GM19328 (cell line): ENCODE results near the gene PSAPL1.

Source experiments
- ATAC-seq: cut with Tn5 transposase; IDR thresholded peaks from one replicate; pipeline ENCODE4 v1.9.1; 2021; ENCODE audit warnings: mild to moderate bottlenecking, moderate library complexity; ENCODE audit not compliant: unreplicated experiment

Gene PSAPL1

GRCh38 chr4:7434766-7435150 lies at the start of gene PSAPL1:
Gene PSAPL1 (minus strand): TSS chr4:7434930. CDS start chr4:7434879, 51 bp downstream.
- no peak for ATAC-seq

- ATAC-seq, result no peak
Observed at GRCh38 chr4:7481227-7481626, 46.5 kb upstream of the PSAPL1 start.

- no peak for ATAC-seq
Observed at GRCh38 chr4:7480423-7480822, 45.7 kb upstream of the PSAPL1 start.

GRCh38 chr4:7478665-7479064 lies 43.9 kb upstream of the PSAPL1 start:
- no peak for ATAC-seq

GRCh38 chr4:7477695-7478094 lies 43.0 kb upstream of the PSAPL1 start:
- no peak for ATAC-seq

- no peak for ATAC-seq
Observed at GRCh38 chr4:7476820-7477219, 42.1 kb upstream of the PSAPL1 start.

- ATAC-seq, result no peak
Observed at GRCh38 chr4:7475207-7475606, 40.5 kb upstream of the PSAPL1 start.

GRCh38 chr4:7474320-7474719 lies 39.6 kb upstream of the PSAPL1 start:
- ATAC-seq, result no peak

- ATAC-seq, result no peak
Observed at GRCh38 chr4:7473081-7473480, 38.4 kb upstream of the PSAPL1 start.

- ATAC-seq, result no peak
Observed at GRCh38 chr4:7472442-7473013, 37.8 kb upstream of the PSAPL1 start.

- ATAC-seq, result no peak
Observed at GRCh38 chr4:7470522-7471128, 35.9 kb upstream of the PSAPL1 start.

- no peak for ATAC-seq
Observed at GRCh38 chr4:7470111-7470510, 35.4 kb upstream of the PSAPL1 start.

GRCh38 chr4:7469023-7469422 lies 34.3 kb upstream of the PSAPL1 start:
- no peak for ATAC-seq

- ATAC-seq, result no peak
Observed at GRCh38 chr4:7467471-7467870, 32.7 kb upstream of the PSAPL1 start.

- no peak for ATAC-seq
Observed at GRCh38 chr4:7466904-7467303, 32.2 kb upstream of the PSAPL1 start.

- ATAC-seq, result no peak
Observed at GRCh38 chr4:7466215-7466614, 31.5 kb upstream of the PSAPL1 start.

GRCh38 chr4:7465017-7465416 lies 30.3 kb upstream of the PSAPL1 start:
- ATAC-seq, result no peak

GRCh38 chr4:7464259-7464655 lies 29.5 kb upstream of the PSAPL1 start:
- no peak for ATAC-seq

GRCh38 chr4:7463566-7464258 lies 29.0 kb upstream of the PSAPL1 start:
- no peak for ATAC-seq

- no peak for ATAC-seq
Observed at GRCh38 chr4:7462509-7462971, 27.8 kb upstream of the PSAPL1 start.

- ATAC-seq, result no peak
Observed at GRCh38 chr4:7461230-7461629, 26.5 kb upstream of the PSAPL1 start.

- ATAC-seq, result no peak
Observed at GRCh38 chr4:7460566-7460965, 25.8 kb upstream of the PSAPL1 start.
